Adrenal gland (tissue), 12 donors: Measurements from ENCODE around the gene FAM43B. TPM values are rescaled to one million over a fixed set of nuclear protein-coding genes. Genes with fewer than 3 reads are reported as not detected.

Experiments used
- DNase-seq, 7 donors: peaks; one replicate each; pipeline ENCODE4 v3.0.0-alpha.2; 2019 to 2020
- H3K27ac ChIP-seq, 5 donors: fragments of 200-600 bp; sonication (generic) in 4 of 5; 1 replicate in 3 of 5; 2 replicates in 2 of 5; pipeline versions ENCODE4 v1.5.1 to v1.8.0; 2016 to 2020; ENCODE audit warnings: mild to moderate bottlenecking in 1 of 5
- H3K27me3 ChIP-seq: fragments of 200-600 bp; 2 replicates; pipeline ENCODE4 v1.8.0; 2021
- H3K36me3 ChIP-seq, 2 donors: fragments of 200-600 bp; replicated peaks in 1 of 2; 1 replicate in 1 of 2; 2 replicates in 1 of 2; pipeline versions ENCODE4 v1.5.1 to v1.8.0; 2018 to 2022
- H3K4me1 ChIP-seq, 2 donors: fragments of 200-600 bp; replicated peaks in 1 of 2; 1 replicate in 1 of 2; 2 replicates in 1 of 2; pipeline versions ENCODE4 v1.5.1 to v1.8.0; 2018 to 2021
- H3K4me3 ChIP-seq, 4 donors: fragments of 200-600 bp; sonication (generic) in 3 of 4; one replicate each; pipeline ENCODE4 v1.5.1; 2016 to 2018
- H3K9me3 ChIP-seq, 3 donors: fragments of 200-600 bp; sonication (generic) in 1 of 3; replicated peaks in 1 of 3; 1 replicate in 2 of 3; 2 replicates in 1 of 3; pipeline versions ENCODE4 v1.5.1 to v1.8.0; 2016 to 2021
- POLR2A ChIP-seq, 2 donors: fragments of 450-650 bp; IDR thresholded peaks; one replicate each; pipeline ENCODE4 v1.6.1; 2017; ENCODE audit warnings: antibody characterized with exemption in 2 of 2, mild to moderate bottlenecking in 2 of 2, moderate library complexity in 1 of 2
- WGBS, 4 donors: extraction: QIAGEN DNeasy Blood & Tissue Kit in 2 of 4; methylation state at CpG; one replicate each; pipeline versions ENCODE4 v1.1.5 to v1.1.7; 2013 to 2017; 5-methylcytosine and 5-hydroxymethylcytosine counted together
- intact Hi-C, 2 donors: fragments of 100-400 bp; cut with DNase I; formaldehyde crosslinking; loops; one replicate each; pipeline versions ENCODE4 v1.14.1 to v1.15.0; 2022 to 2023
- polyA plus RNA-seq, 3 donors: library from polyadenylated mRNA; stranded (reverse); fragments of 200-250 nt in 2 of 3; fragments of 350-450 nt in 1 of 3; fragmentation: Illumina TruSeq in 1 of 3; extraction: RNeasy Lipid Tissue Mini Kit (QIAGEN cat#74804) in 1 of 3; gene quantifications; one replicate each; pipeline ENCODE4 v1.2.3, GENCODE V29; 2013 to 2014
- total RNA-seq, 9 donors: library from RNA; depleted of rRNA in 4 of 9; stranded (reverse); fragments of >200 nt in 4 of 9; fragments of 120-200 nt in 1 of 9; fragmentation: NEBNext Ultra II Directional in 1 of 9; extraction: Animal tissue kit (Norgen Biotek cat#: 25700) in 1 of 9; gene quantifications; one replicate each; pipeline versions ENCODE4 v1.1.0 to v1.2.4, GENCODE V29; 2013 to 2023
- TF ChIP-seq, protein P1 (sequence below), 6 experiments: fragments of 450-650 bp in 4 of 6; fragments of 200-600 bp in 2 of 6; sonication (generic) in 1 of 6; IDR thresholded peaks; 1 replicate in 5 of 6; 2 replicates in 1 of 6; pipeline versions ENCODE4 v1.5.1 to v1.8.0; 2016 to 2021; ENCODE audit warnings: antibody characterized with exemption in 6 of 6, mild to moderate bottlenecking in 2 of 6, moderate library complexity in 1 of 6
- donor health status: healthy with polysubstance abuse.
- donor health status: Bipolar disorder and iron deficiency.
- donor health status: DM: yes; HTN: yes; CAD: no.
- donor health status: DM: no; HTN: no; CAD: no.
- donor health status: DM: no; HTN: no; CAD: no.
- donor health status: DM: yes; HTN: yes; CAD: no.

Gene FAM43B
- total and polyA plus RNA-seq, 12 donors = 2.2 to 67.7 (median 38.2) TPM

DNA sequence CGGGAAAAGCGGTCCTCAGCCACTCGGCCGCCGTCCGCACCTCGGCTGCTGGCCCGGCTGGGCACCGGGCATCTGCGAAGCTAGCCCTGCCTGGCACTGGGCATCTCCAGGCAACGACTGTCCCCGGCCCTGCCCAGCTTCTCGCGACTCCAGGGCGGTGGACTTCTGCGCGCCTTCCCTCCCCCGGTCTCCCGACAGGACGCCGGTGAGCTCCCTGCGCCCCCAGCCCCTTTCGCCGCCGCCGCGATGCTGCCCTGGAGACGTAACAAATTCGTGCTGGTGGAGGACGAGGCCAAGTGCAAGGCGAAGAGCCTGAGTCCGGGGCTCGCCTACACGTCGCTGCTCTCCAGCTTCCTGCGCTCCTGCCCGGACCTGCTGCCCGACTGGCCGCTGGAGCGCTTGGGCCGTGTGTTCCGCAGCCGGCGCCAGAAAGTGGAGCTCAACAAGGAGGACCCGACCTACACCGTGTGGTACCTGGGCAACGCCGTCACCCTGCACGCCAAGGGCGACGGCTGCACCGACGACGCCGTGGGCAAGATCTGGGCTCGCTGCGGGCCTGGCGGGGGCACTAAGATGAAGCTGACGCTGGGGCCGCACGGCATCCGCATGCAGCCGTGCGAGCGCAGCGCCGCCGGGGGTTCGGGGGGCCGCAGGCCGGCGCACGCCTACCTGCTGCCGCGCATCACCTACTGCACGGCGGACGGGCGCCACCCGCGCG is 514 bp downstream of the FAM43B start:
- DNase-seq = peak in 3 of 7 donors; percentile 38 to 67 (median 63)
- WGBS, 4 donors = 0 to 2% (median 1%) methylated on average over 7 to 82 of the region's 82 CpGs; no CpG with 5 or more reads in 1 of the 4 donors
- no peak for TF ChIP-seq POLR2A (IDR thresholded peaks at IDR 0.05)
- TF ChIP-seq, protein P1, sequence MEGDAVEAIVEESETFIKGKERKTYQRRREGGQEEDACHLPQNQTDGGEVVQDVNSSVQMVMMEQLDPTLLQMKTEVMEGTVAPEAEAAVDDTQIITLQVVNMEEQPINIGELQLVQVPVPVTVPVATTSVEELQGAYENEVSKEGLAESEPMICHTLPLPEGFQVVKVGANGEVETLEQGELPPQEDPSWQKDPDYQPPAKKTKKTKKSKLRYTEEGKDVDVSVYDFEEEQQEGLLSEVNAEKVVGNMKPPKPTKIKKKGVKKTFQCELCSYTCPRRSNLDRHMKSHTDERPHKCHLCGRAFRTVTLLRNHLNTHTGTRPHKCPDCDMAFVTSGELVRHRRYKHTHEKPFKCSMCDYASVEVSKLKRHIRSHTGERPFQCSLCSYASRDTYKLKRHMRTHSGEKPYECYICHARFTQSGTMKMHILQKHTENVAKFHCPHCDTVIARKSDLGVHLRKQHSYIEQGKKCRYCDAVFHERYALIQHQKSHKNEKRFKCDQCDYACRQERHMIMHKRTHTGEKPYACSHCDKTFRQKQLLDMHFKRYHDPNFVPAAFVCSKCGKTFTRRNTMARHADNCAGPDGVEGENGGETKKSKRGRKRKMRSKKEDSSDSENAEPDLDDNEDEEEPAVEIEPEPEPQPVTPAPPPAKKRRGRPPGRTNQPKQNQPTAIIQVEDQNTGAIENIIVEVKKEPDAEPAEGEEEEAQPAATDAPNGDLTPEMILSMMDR (IDR thresholded peaks at IDR 0.05) = no peak
- intact Hi-C loops = no loop called here
- peaks cover 47 to 48% of the 10 kb centered on the region in 2 donors for H3K4me1 ChIP-seq
- H3K36me3 ChIP-seq = no peaks in the 10 kb centered on the region
- peak overlapping the region in 3 of 4 donors; percentile 38 to 54 (median 40) for H3K4me3 ChIP-seq
- no peaks in the 10 kb centered on the region for H3K27me3 ChIP-seq
- no peaks in the 10 kb centered on the region for H3K9me3 ChIP-seq
- H3K27ac ChIP-seq = peak overlapping the region; percentile 65 to 99 (median 95)

DNA sequence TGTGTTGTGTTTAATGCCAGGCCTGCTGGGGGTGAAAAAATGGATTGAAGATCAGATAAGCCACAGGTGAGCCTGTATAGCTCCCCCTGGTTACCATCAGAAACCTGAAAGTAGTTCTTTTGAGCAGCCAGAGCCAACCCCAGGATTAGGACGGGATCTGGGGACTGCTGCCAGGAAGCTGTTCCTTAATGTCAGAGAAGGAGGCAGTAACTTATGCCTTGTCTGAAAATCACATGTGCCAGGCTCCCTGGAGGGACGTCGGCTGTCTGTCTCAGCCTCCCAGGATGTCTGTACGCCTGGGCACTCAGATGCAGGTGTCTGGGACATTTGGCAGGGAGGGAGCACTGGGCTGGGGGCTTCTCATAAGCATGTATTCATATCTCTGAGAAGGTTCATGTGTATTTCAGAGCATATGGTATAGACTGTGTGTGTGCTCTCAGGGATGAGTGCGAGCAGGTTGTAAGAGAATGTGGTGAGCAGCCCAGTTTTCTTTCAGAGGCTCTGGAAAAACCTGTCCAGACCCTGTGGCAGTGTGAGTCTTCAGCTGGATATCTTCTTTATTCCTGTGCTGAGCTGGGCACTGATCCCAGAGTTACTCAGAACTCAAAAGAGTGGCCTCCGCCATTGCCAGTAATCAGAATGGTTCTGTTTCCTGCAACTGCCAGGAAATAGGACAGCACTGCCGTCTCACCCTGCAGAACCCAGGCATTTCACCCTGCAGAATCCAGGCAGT is 2.8 kb downstream of the FAM43B start:
- peaks cover 47 to 48% of the 10 kb centered on the region in 2 donors for H3K4me1 ChIP-seq
- TF ChIP-seq POLR2A (IDR thresholded peaks at IDR 0.05) = peak in 1 of 2 donors; percentile 27
- TF ChIP-seq, protein P1 (IDR thresholded peaks at IDR 0.05) = no peak
- no peaks in the 10 kb centered on the region for H3K27me3 ChIP-seq
- no peaks in the 10 kb centered on the region for H3K9me3 ChIP-seq
- no peaks in the 10 kb centered on the region for H3K36me3 ChIP-seq
- peak overlapping the region; percentile 28 to 99 (median 72) for H3K27ac ChIP-seq
- intact Hi-C loops = no loop called here
- peak overlapping the region in 1 of 4 donors; percentile 54 for H3K4me3 ChIP-seq
- DNase-seq = peak; percentile 46 to 87 (median 80)
- WGBS, 4 donors = 21 to 37% (median 27%) methylated on average over 7 of the region's 7 CpGs

DNA sequence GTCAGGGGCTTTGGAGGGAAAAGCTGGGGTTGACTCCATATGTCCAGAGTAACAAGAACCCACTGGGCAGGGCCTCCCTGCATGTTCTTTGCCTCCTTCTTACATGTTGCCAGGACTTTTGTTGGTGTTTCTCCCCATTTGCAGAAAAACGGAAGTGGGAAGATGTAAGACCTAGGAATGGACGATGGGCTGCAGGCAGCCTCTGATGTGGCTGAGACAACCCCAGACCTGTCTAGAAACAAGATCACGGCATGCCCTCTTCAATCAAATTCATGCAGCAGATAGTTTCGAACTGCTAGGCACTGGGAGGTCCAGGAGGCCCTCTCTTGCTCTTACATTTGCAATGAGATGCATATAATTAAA is 3.4 kb downstream of the FAM43B start:
- TF ChIP-seq POLR2A (IDR thresholded peaks at IDR 0.05) = no peak
- TF ChIP-seq, protein P1 (IDR thresholded peaks at IDR 0.05) = no peak
- intact Hi-C loops = no loop called here
- Histone ChIP-seq H3K9me3 (no peaks in the 10 kb centered on the region), H3K36me3 (no peaks in the 10 kb centered on the region), H3K4me1 (peaks cover 46 to 48% of the 10 kb centered on the region in 2 donors), H3K4me3 (peak overlapping the region in 1 of 4 donors; percentile 54), H3K27ac (peak overlapping the region; percentile 28 to 99 (median 72)), H3K27me3 (no peaks in the 10 kb centered on the region)
- WGBS, 4 donors = 49 to 61% (median 54%) methylated on average over 4 of the region's 4 CpGs
- no peak for DNase-seq

DNA sequence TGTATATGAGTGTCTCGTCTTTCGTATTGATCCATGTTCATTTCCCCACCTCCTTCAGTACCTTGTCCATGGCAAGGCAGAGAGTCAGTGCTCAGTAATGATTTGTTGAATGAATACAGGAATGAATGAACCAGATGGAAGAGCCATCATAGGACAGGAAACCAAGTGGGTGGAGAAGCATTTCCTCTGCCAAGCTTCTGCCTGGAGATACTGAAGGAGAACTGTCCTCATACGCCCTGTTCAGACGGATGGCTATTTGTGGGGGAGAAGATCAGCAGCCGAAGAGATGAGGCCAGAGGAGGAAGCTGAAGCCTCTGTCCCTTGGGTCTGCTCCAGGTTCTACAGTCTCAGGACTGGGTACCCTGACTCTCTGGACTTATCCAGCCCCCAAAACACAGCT is 5.8 kb downstream of the FAM43B start:
- H3K4me3 ChIP-seq = no peak overlapping the region
- H3K9me3 ChIP-seq = no peaks in the 10 kb centered on the region
- no peak overlapping the region for H3K27ac ChIP-seq
- no peak for DNase-seq
- peaks cover 26 to 27% of the 10 kb centered on the region in 2 donors for H3K4me1 ChIP-seq
- intact Hi-C loops = no loop called here
- H3K36me3 ChIP-seq = no peaks in the 10 kb centered on the region
- no peak for TF ChIP-seq POLR2A (IDR thresholded peaks at IDR 0.05)
- TF ChIP-seq, protein P1 (IDR thresholded peaks at IDR 0.05) = no peak
- 71 to 76% (median 73%) methylated on average over 4 to 5 of the region's 5 CpGs for WGBS, 4 donors
- no peaks in the 10 kb centered on the region for H3K27me3 ChIP-seq
